HCT116 (cell line): Measurements from ENCODE around the gene MAGEF1. TPM values are rescaled to one million over a fixed set of nuclear protein-coding genes. Genes with fewer than 3 reads are reported as not detected.

Experiments
- ATAC-seq: fragments of 200-7000 bp; cut with Tn5 transposase; 2 replicates; pipeline ENCODE4 v1.9.1; 2020; ENCODE audit warnings: mild to moderate bottlenecking, moderate library complexity
- BruUV-seq: library from RNA; stranded (reverse); fragments of 400-500 nt; replicated peaks from 2 replicates; lab custom pipeline; 2021; lab: Mats Ljungman, UMichigan
- CTCF ChIA-PET: fragments of 300-600 bp; sonication (Branson Sonifier 250); formaldehyde crosslinking; loops from one replicate; lab custom pipeline; 2021; ENCODE audit warnings: antibody characterized with exemption; lab: Charles Lee
- POLR2A ChIA-PET: fragments of 300-600, 350-600 bp; sonication (Branson Sonifier 250); formaldehyde crosslinking; loops from one replicate; lab custom pipeline; 2021; ENCODE audit warnings: antibody characterized with exemption; lab: Charles Lee
- RAD21 ChIA-PET, 2 experiments: fragments of 300-600 bp; sonication (Branson Sonifier 250); formaldehyde crosslinking; loops; one replicate each; lab custom pipeline; 2023; ENCODE audit warnings: low total read pairs in 2 of 2; ENCODE audit not compliant: uncharacterized antibody in 2 of 2, unreplicated experiment in 2 of 2, low non-redundant PET in 1 of 2; lab: Charles Lee
- DNase-seq: peaks from one replicate; pipeline ENCODE4 v3.0.0-alpha.2; 2010; ENCODE audit warnings: low read depth, low spot score
- H2AFZ ChIP-seq: fragments of 200-600 bp; shearing (Covaris generic), sonication (generic); 2 replicates; pipeline ENCODE4 v1.6.1; 2017; ENCODE audit warnings: low read depth, mixed run types, mixed read lengths, antibody characterized with exemption, low read length; ENCODE audit not compliant: poor library complexity, severe bottlenecking
- H3K27ac ChIP-seq: 2 replicates; pipeline ENCODE4 v1.5.1; 2012; ENCODE audit warnings: low read depth, low read length
- H3K27me3 ChIP-seq: fragments of 200-600 bp; sonication (generic); 2 replicates; pipeline ENCODE4 v1.6.1; 2016; ENCODE audit warnings: mixed run types, low read length, mixed read lengths; ENCODE audit not compliant: insufficient read depth
- H3K36me3 ChIP-seq, 2 experiments: fragments of 200-500 bp in 1 of 2; fragments of 200-600 bp in 1 of 2; sonication (Bioruptor generic) in 1 of 2; sonication (generic) in 1 of 2; 2 replicates each; pipeline versions ENCODE4 v1.5.1 to v1.6.1; 2014 to 2016; ENCODE audit warnings: low read length in 2 of 2, inconsistent platforms in 1 of 2, mixed read lengths in 1 of 2, mixed run types in 1 of 2; ENCODE audit not compliant: insufficient read depth in 2 of 2, control insufficient read depth in 1 of 2
- H3K4me1 ChIP-seq, 2 experiments: fragments of 200-600 bp in 1 of 2; sonication (generic) in 1 of 2; 2 replicates each; pipeline versions ENCODE4 v1.5.1 to v1.6.1; 2012 to 2017; ENCODE audit warnings: low read length in 2 of 2, inconsistent platforms in 1 of 2, mild to moderate bottlenecking in 1 of 2, mixed read lengths in 1 of 2, mixed run types in 1 of 2, moderate library complexity in 1 of 2; ENCODE audit not compliant: insufficient read depth in 2 of 2, control insufficient read depth in 1 of 2
- H3K4me2 ChIP-seq: fragments of 200-600 bp; sonication (generic); 2 replicates; pipeline ENCODE4 v1.6.1; 2017; ENCODE audit warnings: mixed run types, low read length, mixed read lengths
- H3K4me3 ChIP-seq, 2 experiments: fragments of 200-600 bp in 1 of 2; sonication (generic) in 1 of 2; replicated peaks in 1 of 2; 2 replicates each; pipeline ENCODE4 v1.5.1; 2011 to 2016; ENCODE audit warnings: low read length in 2 of 2, control low read depth in 1 of 2, low read depth in 1 of 2, mild to moderate bottlenecking in 1 of 2, mixed read lengths in 1 of 2, mixed run types in 1 of 2
- H3K79me2 ChIP-seq: fragments of 200-600 bp; sonication (generic); 2 replicates; pipeline ENCODE4 v1.6.1; 2017; ENCODE audit warnings: mild to moderate bottlenecking, mixed run types, low read length, moderate library complexity, mixed read lengths; ENCODE audit not compliant: insufficient read depth
- H3K9ac ChIP-seq: fragments of 200-600 bp; sonication (generic); 2 replicates; pipeline ENCODE4 v1.6.1; 2016; ENCODE audit warnings: low read length, mixed read lengths
- H3K9me2 ChIP-seq: fragments of 200-600 bp; sonication (generic), shearing (Covaris generic); 2 replicates; pipeline ENCODE4 v1.6.1; 2017; ENCODE audit warnings: mixed run types, mild to moderate bottlenecking, moderate library complexity; ENCODE audit not compliant: insufficient read depth
- H3K9me3 ChIP-seq, 2 experiments: fragments of 200-500 bp in 1 of 2; fragments of 200-600 bp in 1 of 2; sonication (Bioruptor generic) in 1 of 2; sonication (generic) in 1 of 2; 2 replicates each; pipeline ENCODE4 v1.6.1; 2014 to 2017; ENCODE audit warnings: low read length in 2 of 2, mixed read lengths in 2 of 2, inconsistent platforms in 1 of 2, low read depth in 1 of 2, mild to moderate bottlenecking in 1 of 2, mixed run types in 1 of 2, moderate library complexity in 1 of 2; ENCODE audit not compliant: control insufficient read depth in 1 of 2, insufficient read depth in 1 of 2
- H4K20me1 ChIP-seq: fragments of 200-600 bp; sonication (generic), shearing (Covaris generic); 2 replicates; pipeline ENCODE4 v1.6.1; 2017; ENCODE audit warnings: mixed run types, mild to moderate bottlenecking, moderate library complexity; ENCODE audit not compliant: insufficient read depth
- CBX3 ChIP-seq: IDR thresholded peaks from 2 replicates; pipeline ENCODE4 v1.6.1; 2012; ENCODE audit warnings: low read depth
- ELF1 ChIP-seq: IDR thresholded peaks from 2 replicates; pipeline ENCODE4 v1.6.1; 2012; ENCODE audit warnings: low read depth, borderline replicate concordance
- EZH2 ChIP-seq: fragments of 200-600 bp; sonication (generic); IDR thresholded peaks from 2 replicates; pipeline ENCODE4 v1.6.1; 2017; ENCODE audit warnings: antibody characterized with exemption, mixed run types
- EZH2phosphoT487 ChIP-seq: fragments of 200-600 bp; IDR thresholded peaks from 2 replicates; pipeline ENCODE4 v1.6.1; 2018; ENCODE audit warnings: antibody characterized with exemption, borderline replicate concordance
- FOSL1 ChIP-seq: IDR thresholded peaks from 2 replicates; pipeline ENCODE4 v1.6.1; 2012; ENCODE audit warnings: low read depth
- POLR2A ChIP-seq: IDR thresholded peaks from 2 replicates; pipeline ENCODE4 v1.7.0; 2011; ENCODE audit warnings: borderline replicate concordance; ENCODE audit not compliant: insufficient read depth, insufficient read length; ENCODE audit errors: extremely low read depth
- POLR2AphosphoS5 ChIP-seq: IDR thresholded peaks from 2 replicates; pipeline ENCODE4 v1.6.1; 2011; ENCODE audit warnings: mild to moderate bottlenecking, low read depth, low read length, moderate library complexity
- RAD21 ChIP-seq: IDR thresholded peaks from 2 replicates; pipeline ENCODE4 v1.6.1; 2012; ENCODE audit warnings: low read depth, mild to moderate bottlenecking
- SIN3A ChIP-seq: IDR thresholded peaks from 2 replicates; pipeline ENCODE4 v1.6.1; 2012; ENCODE audit warnings: low read depth
- SRF ChIP-seq: IDR thresholded peaks from 2 replicates; pipeline ENCODE4 v1.6.1; 2012; ENCODE audit warnings: low read depth
- ZFX ChIP-seq: fragments of 450-650 bp; IDR thresholded peaks from 2 replicates; pipeline ENCODE4 v1.6.1; 2017
- intact Hi-C: fragments of 100-400 bp; cut with micrococcal nuclease; formaldehyde crosslinking; loops from 2 replicates; pipeline ENCODE4 v1.10.0; 2022
- total RNA-seq: library from RNA; stranded (reverse); gene quantifications from one replicate; pipeline ENCODE4 v1.2.1, GENCODE V29; 2021; ENCODE audit not compliant: unreplicated experiment
- TF ChIP-seq, protein P1 (sequence below): IDR thresholded peaks from 2 replicates; pipeline ENCODE4 v1.6.1; 2012; ENCODE audit warnings: low read depth
- TF ChIP-seq, protein P2 (sequence below): IDR thresholded peaks from 2 replicates; pipeline ENCODE4 v1.6.1; 2012
- TF ChIP-seq, protein P3 (sequence below): IDR thresholded peaks from 2 replicates; pipeline ENCODE4 v1.6.1; 2012
- TF ChIP-seq, protein P4 (sequence below): IDR thresholded peaks from 2 replicates; pipeline ENCODE4 v1.6.1; 2011; ENCODE audit warnings: mild to moderate bottlenecking, low read length, moderate library complexity; ENCODE audit not compliant: insufficient replicate concordance; ENCODE audit errors: extremely low read depth

The MAGEF1 gene
- total RNA-seq, 1 experiment from 2014 or later, result 44.1 TPM

DNA sequence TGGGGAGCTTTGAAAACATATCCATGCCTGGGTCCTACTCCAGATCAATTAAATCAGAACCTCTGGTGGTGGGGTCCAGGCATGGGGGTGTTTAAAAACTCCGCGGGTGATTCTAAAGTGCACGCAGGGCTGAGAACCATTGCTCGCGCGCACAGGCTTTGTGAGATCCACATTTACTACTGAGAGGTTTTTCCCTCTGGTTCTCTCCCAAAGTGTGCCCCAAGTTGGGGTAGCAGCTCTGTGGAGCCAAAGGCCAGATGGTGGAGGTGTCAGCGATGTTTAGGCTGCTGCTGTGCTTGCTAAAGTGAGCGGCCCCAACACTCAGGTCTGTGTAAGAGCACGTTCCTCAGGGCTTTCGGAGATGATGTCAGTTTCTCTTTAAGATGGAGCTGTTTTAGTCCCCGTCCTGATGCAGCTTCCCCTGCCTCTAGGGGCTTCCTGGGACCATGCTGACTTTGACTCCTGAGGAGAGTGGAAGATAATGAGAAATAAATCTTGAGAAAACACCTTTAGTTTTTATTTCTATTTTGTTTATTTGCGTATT lies 13.4 kb upstream of the MAGEF1 start:
- H3K9me2 ChIP-seq, result no peaks in the 10 kb centered on the region
- no peaks in the 10 kb centered on the region for H3K27me3 ChIP-seq
- H3K9ac ChIP-seq, result no peak overlapping the region
- no peaks in the 10 kb centered on the region for H4K20me1 ChIP-seq
- POLR2A ChIA-PET, result no interaction called here
- no peaks in the 10 kb centered on the region for H3K79me2 ChIP-seq
- DNase-seq, result no peak
- intact Hi-C loops, result no loop called here
- CTCF ChIA-PET, result interaction anchor here (2.0 kb wide), 1 partner anchor 20 kb away, joined by 4 read pairs; no protein-coding TSS in a partner anchor
- H3K36me3 ChIP-seq, result no peaks in the 10 kb centered on the region
- H3K4me1 ChIP-seq, result peaks cover 0 to 8% of the 10 kb centered on the region in 2 experiments; a peak in 2 of 4 replicates
- no peaks in the 10 kb centered on the region for H3K9me3 ChIP-seq
- H3K27ac ChIP-seq, result no peak overlapping the region
- BruUV-seq, result no TSS peak
- ATAC-seq, result no peak
- RAD21 ChIA-PET, result interaction anchor here in 1 of 2 experiments (1.8 kb wide), 1 partner anchor 168 kb away, joined by 3 read pairs; no protein-coding TSS in a partner anchor
- TF ChIP-seq RAD21, result no peak
- no peak overlapping the region for H2AFZ ChIP-seq
- no peak overlapping the region for H3K4me3 ChIP-seq
- no peak overlapping the region for H3K4me2 ChIP-seq

DNA sequence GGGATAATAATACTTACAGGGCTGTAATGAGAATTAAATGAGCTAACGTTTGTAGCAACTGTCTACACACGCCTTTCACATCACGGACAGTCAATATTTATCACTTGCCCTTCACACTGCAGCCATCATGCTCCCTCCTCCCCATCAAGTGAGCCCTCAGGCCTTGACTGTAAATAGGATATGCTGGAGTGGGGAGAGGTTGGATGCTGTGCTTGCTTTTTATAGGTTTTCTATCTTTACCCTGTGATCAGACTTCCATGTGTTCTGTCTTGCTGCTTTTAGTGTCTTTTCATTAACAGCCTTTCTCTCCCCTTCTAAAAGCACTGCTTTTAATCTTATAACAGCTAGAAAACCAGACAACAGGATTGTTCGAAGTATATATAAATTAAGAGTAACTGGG lies 12.8 kb upstream of the MAGEF1 start:
- H3K36me3 ChIP-seq, result no peaks in the 10 kb centered on the region
- H3K79me2 ChIP-seq, result no peaks in the 10 kb centered on the region
- ChIA-PET POLR2A (interaction anchor here (0.9 kb wide), 1 partner anchor 11 kb away, joined by 4 read pairs; no protein-coding TSS in a partner anchor), RAD21 (interaction anchor here in 1 of 2 experiments (0.8 to 1.8 kb wide), 2 partner anchors 163 to 167 kb away, joined by 3 read pairs; partner anchors contain the start of gene EPHB3), CTCF (interaction anchor here (2.0 kb wide), 1 partner anchor 20 kb away, joined by 4 read pairs; no protein-coding TSS in a partner anchor)
- no peak overlapping the region for H2AFZ ChIP-seq
- H3K4me1 ChIP-seq, result peaks cover 0 to 8% of the 10 kb centered on the region in 2 experiments; a peak in 2 of 4 replicates
- H3K27ac ChIP-seq, result no peak overlapping the region
- no peak overlapping the region for H3K4me3 ChIP-seq
- no peaks in the 10 kb centered on the region for H3K9me3 ChIP-seq
- no peak overlapping the region for H3K9ac ChIP-seq
- H3K4me2 ChIP-seq, result no peak overlapping the region
- no peaks in the 10 kb centered on the region for H4K20me1 ChIP-seq
- no peak for ATAC-seq
- intact Hi-C loops, result no loop called here
- BruUV-seq, result no TSS peak
- no peak for DNase-seq
- H3K9me2 ChIP-seq, result no peaks in the 10 kb centered on the region
- H3K27me3 ChIP-seq, result no peaks in the 10 kb centered on the region
- TF ChIP-seq, protein P1, sequence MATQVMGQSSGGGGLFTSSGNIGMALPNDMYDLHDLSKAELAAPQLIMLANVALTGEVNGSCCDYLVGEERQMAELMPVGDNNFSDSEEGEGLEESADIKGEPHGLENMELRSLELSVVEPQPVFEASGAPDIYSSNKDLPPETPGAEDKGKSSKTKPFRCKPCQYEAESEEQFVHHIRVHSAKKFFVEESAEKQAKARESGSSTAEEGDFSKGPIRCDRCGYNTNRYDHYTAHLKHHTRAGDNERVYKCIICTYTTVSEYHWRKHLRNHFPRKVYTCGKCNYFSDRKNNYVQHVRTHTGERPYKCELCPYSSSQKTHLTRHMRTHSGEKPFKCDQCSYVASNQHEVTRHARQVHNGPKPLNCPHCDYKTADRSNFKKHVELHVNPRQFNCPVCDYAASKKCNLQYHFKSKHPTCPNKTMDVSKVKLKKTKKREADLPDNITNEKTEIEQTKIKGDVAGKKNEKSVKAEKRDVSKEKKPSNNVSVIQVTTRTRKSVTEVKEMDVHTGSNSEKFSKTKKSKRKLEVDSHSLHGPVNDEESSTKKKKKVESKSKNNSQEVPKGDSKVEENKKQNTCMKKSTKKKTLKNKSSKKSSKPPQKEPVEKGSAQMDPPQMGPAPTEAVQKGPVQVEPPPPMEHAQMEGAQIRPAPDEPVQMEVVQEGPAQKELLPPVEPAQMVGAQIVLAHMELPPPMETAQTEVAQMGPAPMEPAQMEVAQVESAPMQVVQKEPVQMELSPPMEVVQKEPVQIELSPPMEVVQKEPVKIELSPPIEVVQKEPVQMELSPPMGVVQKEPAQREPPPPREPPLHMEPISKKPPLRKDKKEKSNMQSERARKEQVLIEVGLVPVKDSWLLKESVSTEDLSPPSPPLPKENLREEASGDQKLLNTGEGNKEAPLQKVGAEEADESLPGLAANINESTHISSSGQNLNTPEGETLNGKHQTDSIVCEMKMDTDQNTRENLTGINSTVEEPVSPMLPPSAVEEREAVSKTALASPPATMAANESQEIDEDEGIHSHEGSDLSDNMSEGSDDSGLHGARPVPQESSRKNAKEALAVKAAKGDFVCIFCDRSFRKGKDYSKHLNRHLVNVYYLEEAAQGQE, result no peak
- no peak for TF ChIP-seq CBX3
- TF ChIP-seq POLR2A, result no peak
- TF ChIP-seq SIN3A, result no peak
- TF ChIP-seq EZH2, result no peak
- TF ChIP-seq RAD21, result no peak
- TF ChIP-seq, protein P2, sequence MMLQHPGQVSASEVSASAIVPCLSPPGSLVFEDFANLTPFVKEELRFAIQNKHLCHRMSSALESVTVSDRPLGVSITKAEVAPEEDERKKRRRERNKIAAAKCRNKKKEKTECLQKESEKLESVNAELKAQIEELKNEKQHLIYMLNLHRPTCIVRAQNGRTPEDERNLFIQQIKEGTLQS, result no peak
- TF ChIP-seq EZH2phosphoT487, result no peak
- TF ChIP-seq POLR2AphosphoS5, result no peak
- no peak for TF ChIP-seq ZFX
- TF ChIP-seq, protein P3, sequence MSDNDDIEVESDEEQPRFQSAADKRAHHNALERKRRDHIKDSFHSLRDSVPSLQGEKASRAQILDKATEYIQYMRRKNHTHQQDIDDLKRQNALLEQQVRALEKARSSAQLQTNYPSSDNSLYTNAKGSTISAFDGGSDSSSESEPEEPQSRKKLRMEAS, result no peak
- TF ChIP-seq SRF, result no peak
- TF ChIP-seq, protein P4, sequence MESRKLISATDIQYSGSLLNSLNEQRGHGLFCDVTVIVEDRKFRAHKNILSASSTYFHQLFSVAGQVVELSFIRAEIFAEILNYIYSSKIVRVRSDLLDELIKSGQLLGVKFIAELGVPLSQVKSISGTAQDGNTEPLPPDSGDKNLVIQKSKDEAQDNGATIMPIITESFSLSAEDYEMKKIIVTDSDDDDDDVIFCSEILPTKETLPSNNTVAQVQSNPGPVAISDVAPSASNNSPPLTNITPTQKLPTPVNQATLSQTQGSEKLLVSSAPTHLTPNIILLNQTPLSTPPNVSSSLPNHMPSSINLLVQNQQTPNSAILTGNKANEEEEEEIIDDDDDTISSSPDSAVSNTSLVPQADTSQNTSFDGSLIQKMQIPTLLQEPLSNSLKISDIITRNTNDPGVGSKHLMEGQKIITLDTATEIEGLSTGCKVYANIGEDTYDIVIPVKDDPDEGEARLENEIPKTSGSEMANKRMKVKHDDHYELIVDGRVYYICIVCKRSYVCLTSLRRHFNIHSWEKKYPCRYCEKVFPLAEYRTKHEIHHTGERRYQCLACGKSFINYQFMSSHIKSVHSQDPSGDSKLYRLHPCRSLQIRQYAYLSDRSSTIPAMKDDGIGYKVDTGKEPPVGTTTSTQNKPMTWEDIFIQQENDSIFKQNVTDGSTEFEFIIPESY, result no peak
- TF ChIP-seq ELF1, result no peak
- no peak for TF ChIP-seq FOSL1
